Transverse colon (tissue), 4 donors: ENCODE measurements around the gene ADGRG3. TPM values are rescaled to one million over a fixed set of nuclear protein-coding genes. Genes with fewer than 3 reads are reported as not detected.

Experiments
- DNase-seq: peaks from one replicate; pipeline ENCODE4 v3.0.0-alpha.2; 2019
- H3K27ac ChIP-seq, 4 donors: fragments of 200-600 bp; sonication (generic); 2 replicates each; pipeline ENCODE4 v1.5.1; 2016 to 2018; ENCODE audit warnings: inconsistent platforms in 4 of 4
- H3K27me3 ChIP-seq: fragments of 200-600 bp; sonication (generic); 2 replicates; pipeline ENCODE4 v1.5.1; 2017; ENCODE audit warnings: inconsistent platforms
- H3K36me3 ChIP-seq, 4 donors: fragments of 200-600 bp; sonication (generic); 2 replicates each; pipeline ENCODE4 v1.5.1; 2017 to 2019; ENCODE audit warnings: inconsistent platforms in 4 of 4
- H3K4me1 ChIP-seq, 4 donors: fragments of 200-600 bp; sonication (generic); 2 replicates each; pipeline ENCODE4 v1.5.1; 2017 to 2020; ENCODE audit warnings: inconsistent platforms in 4 of 4
- H3K4me3 ChIP-seq, 4 donors: fragments of 200-600 bp; sonication (generic); 1 replicate in 1 of 4; 2 replicates in 3 of 4; pipeline versions ENCODE4 v1.5.1 to v1.6.1; 2017 to 2019; ENCODE audit warnings: inconsistent platforms in 4 of 4
- H3K9me3 ChIP-seq, 2 donors: fragments of 200-600 bp; sonication (generic); 2 replicates each; pipeline ENCODE4 v1.5.1; 2017 to 2019; ENCODE audit warnings: inconsistent platforms in 2 of 2
- EP300 ChIP-seq: sonication (generic); formaldehyde crosslinking; IDR thresholded peaks from one replicate; pipeline ENCODE4 v1.6.1; 2017; ENCODE audit warnings: antibody characterized with exemption, low read depth
- POLR2A ChIP-seq: fragments of 450-650 bp; IDR thresholded peaks from one replicate; pipeline ENCODE4 v1.6.1; 2016; ENCODE audit warnings: antibody characterized with exemption, mild to moderate bottlenecking, moderate library complexity
- POLR2AphosphoS5 ChIP-seq, 3 donors: sonication (generic); formaldehyde crosslinking; IDR thresholded peaks; one replicate each; pipeline ENCODE4 v1.6.1; 2016; ENCODE audit warnings: antibody characterized with exemption in 3 of 3
- WGBS, 2 donors: methylation state at CpG; one replicate each; pipeline ENCODE4 v1.1.5; 2018; ENCODE audit warnings: low coverage in 1 of 2; 5-methylcytosine and 5-hydroxymethylcytosine counted together
- in situ Hi-C, 4 donors: fragments of 200-750 bp; cut with MboI; loops; one replicate each; pipeline versions ENCODE4 v1.15.0 to v1.15.1; 2017; ENCODE audit warnings: low sequenced_read_pairs in 3 of 4, low pct_ligation_motif_present in 1 of 4, low pct_unique_long_range_greater_than_20kb in 1 of 4
- intact Hi-C: fragments of 100-400 bp; cut with DNase I; formaldehyde crosslinking; loops from one replicate; pipeline ENCODE4 v1.15.1; 2023; ENCODE audit warnings: low total_unique reads
- total RNA-seq, 4 donors: library from RNA; depleted of rRNA; stranded (reverse); fragments of >200 nt; gene quantifications; one replicate each; pipeline ENCODE4 v1.1.0, GENCODE V29; 2016
- TF ChIP-seq, protein P1 (sequence below), 5 experiments: fragments of 200-600 bp in 3 of 5; fragments of 450-650 bp in 2 of 5; sonication (generic) in 3 of 5; IDR thresholded peaks; 1 replicate in 2 of 5; 2 replicates in 3 of 5; pipeline ENCODE4 v1.5.1; 2016 to 2017; ENCODE audit warnings: antibody characterized with exemption in 5 of 5, inconsistent platforms in 3 of 5, mild to moderate bottlenecking in 2 of 5, moderate library complexity in 1 of 5

The ADGRG3 gene
- total RNA-seq, 4 donors from 2014 or later, result 1.5 to 2.7 (median 2.2) TPM; not detected in 1

DNA sequence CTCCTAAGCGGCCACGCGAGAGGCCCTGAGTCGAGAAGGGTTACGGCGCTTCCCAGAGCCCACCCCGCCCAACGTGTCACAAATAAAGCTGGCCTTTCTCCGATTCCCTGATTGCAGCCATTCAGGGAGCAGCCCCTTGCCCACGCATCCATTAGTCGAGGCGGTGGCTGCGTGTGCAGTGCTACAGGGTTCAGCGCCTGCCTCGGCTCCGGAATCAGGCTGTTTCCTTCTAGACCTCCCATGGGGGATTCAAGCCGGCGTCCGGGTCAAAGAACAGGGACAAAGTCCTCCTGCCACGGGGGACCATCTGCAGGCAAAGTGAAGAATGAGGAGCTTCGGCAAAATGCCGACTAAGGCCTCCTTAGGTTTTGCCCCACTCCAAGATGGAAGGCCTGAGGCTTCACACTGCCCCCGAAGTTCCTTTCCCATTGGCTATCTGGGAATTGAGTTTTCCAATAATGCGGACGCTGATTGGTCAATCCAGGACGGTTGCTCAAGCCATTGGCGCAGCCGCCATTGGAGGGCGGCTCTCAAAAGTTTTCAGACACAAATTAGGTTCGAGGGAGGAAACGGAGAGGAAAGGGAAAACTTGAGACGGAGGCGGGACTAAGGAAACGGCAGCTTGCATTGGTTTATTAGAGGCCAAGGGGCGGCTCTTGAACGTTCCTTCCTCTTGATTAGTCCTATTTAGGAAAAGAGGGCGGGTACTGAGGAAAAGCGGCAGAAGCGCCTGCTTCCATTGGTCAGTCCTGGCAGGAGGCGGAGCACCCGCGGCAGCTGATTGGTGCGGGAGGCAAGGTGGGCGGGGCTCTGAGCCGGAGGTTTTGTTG is 67.0 kb downstream of the ADGRG3 start:
- no peaks in the 10 kb centered on the region for H3K36me3 ChIP-seq
- WGBS, 2 donors, result 0% methylated on average over 7 to 37 of the region's 45 CpGs
- H3K4me3 ChIP-seq, result peak overlapping the region; percentile 73 to 98 (median 90)
- no peaks in the 10 kb centered on the region for H3K9me3 ChIP-seq
- peaks cover 14 to 20% (median 19%) of the 10 kb centered on the region in 4 donors for H3K4me1 ChIP-seq
- TF ChIP-seq POLR2AphosphoS5 (IDR thresholded peaks at IDR 0.05) (peak; percentile 42 to 82 (median 71)), POLR2A (peak; percentile 61), EP300 (no peak)
- H3K27me3 ChIP-seq, result no peaks in the 10 kb centered on the region
- intact Hi-C loops (no loop called here), in situ Hi-C loops (no loop called here)
- H3K27ac ChIP-seq, result peak overlapping the region; percentile 82 to 92 (median 88)
- DNase-seq, result peak; percentile 97

DNA sequence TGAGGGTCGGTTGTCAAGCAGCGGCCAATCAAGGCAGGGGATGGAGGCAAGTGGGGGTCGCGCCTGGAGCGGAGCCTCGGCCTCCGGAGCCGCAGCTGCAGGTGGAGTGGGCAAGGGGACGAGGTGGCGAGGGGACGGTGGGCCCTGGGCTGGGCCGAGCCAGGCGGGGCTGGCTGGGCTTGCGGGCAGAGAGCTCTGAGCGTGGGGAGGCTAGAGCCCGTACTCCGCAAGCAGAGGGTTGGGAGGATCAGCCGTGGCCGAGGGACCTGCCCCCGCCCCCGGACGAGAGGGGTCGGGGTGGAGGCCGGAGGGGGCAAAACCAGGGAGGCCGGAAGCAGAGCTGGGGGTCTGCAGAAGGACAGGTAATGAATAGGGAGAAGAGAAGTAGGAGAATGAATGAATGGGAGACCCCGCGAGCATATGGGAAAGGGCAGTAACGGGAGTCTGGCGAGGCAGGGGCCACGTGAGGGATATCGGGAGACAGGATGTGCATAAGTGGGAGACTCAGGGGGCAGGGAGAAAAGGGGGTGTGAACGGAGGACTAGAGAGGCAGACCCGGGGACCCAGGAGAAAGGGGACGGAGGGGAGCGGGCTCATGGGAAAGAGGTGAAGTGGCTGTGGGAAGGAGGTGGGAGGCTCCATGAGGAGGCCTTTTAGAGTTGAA is 67.8 kb downstream of the ADGRG3 start, which contains the start of gene KATNB1:
KATNB1 (plus strand) TSS at position 16 of the 664 bp plus-strand sequence. CDS start 1,474 bp downstream, outside the sequence.
- DNase-seq, result no peak

DNA sequence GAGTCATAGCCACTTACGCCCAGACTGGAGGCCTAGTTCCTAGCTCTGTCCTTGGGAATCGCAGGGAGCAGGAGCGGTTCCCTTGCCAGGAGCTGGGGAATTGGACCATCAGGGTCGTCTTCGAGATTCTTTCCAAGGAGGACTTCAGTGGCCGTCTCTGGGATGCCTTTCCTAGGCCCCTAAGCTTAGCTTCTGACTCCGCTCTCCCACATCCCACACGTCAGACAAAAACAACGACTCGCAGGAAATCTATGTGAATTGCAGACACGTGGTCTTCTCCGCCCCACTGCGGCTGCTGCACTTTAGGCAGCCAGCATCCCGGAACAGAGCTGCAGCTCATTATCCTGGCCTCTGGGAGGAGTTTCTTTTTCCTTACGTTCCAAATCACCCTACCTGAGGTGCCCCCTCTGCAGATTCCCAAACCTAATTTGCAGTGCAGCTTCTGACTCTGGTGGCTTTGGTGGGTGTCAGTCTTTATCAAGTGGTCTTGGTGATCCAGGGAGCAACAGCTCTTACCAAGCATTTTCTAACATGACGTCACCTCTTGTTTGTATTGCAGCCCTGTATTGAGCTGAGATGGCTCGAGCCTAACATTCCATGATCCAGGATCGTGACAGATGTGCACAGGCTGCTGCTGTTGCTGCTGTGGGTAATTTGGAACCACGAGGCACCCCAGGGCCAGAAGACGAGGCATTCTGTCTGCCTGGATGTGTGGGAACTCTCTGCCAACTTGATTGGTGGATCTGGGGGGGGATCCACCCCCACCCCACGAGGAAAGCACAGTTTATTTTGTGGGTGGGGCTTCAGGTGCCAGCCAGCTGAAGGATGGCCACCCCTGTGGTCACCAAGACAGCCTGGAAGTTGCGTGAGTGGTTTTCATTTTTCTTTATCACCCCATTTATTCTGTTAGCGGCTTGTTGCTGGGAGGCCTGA is 68.6 kb downstream of the ADGRG3 start:
- Histone ChIP-seq H3K4me1 (peaks cover 14 to 20% (median 19%) of the 10 kb centered on the region in 4 donors), H3K4me3 (peak overlapping the region; percentile 73 to 98 (median 90)), H3K27me3 (no peaks in the 10 kb centered on the region), H3K9me3 (no peaks in the 10 kb centered on the region), H3K27ac (peak overlapping the region; percentile 82 to 89 (median 86)), H3K36me3 (no peaks in the 10 kb centered on the region)
- 15 to 40% methylated on average over 1 to 23 of the region's 23 CpGs for WGBS, 2 donors
- TF ChIP-seq EP300, result no peak
- TF ChIP-seq, protein P1, sequence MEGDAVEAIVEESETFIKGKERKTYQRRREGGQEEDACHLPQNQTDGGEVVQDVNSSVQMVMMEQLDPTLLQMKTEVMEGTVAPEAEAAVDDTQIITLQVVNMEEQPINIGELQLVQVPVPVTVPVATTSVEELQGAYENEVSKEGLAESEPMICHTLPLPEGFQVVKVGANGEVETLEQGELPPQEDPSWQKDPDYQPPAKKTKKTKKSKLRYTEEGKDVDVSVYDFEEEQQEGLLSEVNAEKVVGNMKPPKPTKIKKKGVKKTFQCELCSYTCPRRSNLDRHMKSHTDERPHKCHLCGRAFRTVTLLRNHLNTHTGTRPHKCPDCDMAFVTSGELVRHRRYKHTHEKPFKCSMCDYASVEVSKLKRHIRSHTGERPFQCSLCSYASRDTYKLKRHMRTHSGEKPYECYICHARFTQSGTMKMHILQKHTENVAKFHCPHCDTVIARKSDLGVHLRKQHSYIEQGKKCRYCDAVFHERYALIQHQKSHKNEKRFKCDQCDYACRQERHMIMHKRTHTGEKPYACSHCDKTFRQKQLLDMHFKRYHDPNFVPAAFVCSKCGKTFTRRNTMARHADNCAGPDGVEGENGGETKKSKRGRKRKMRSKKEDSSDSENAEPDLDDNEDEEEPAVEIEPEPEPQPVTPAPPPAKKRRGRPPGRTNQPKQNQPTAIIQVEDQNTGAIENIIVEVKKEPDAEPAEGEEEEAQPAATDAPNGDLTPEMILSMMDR (IDR thresholded peaks at IDR 0.05), result peak in 2 of 5 experiments; percentile 48 to 53
- peak; percentile 13 for TF ChIP-seq POLR2A
- peak in 1 of 3 donors; percentile 9 for TF ChIP-seq POLR2AphosphoS5 (IDR thresholded peaks at IDR 0.05)
- peak; percentile 55 for DNase-seq
- intact Hi-C loops (no loop called here), in situ Hi-C loops (no loop called here)

More for the DNA sequence above, 67.8 kb downstream of the ADGRG3 start, which contains the start of gene KATNB1:
- in situ Hi-C loops, result no loop called here
- no peaks in the 10 kb centered on the region for H3K9me3 ChIP-seq
- 0 to 2% methylated on average over 12 to 34 of the region's 35 CpGs for WGBS, 2 donors
- H3K36me3 ChIP-seq, result no peaks in the 10 kb centered on the region
- H3K4me1 ChIP-seq, result peaks cover 14 to 20% (median 19%) of the 10 kb centered on the region in 4 donors
- no peak for TF ChIP-seq EP300
- TF ChIP-seq POLR2AphosphoS5 (IDR thresholded peaks at IDR 0.05), result peak in 2 of 3 donors; percentile 40 to 44
- intact Hi-C loops, result no loop called here
- no peaks in the 10 kb centered on the region for H3K27me3 ChIP-seq
- H3K27ac ChIP-seq, result peak within 1 kb of the TSS; percentile 82 to 92 (median 88)
- H3K4me3 ChIP-seq, result peak within 1 kb of the TSS; percentile 73 to 98 (median 90)

DNA sequence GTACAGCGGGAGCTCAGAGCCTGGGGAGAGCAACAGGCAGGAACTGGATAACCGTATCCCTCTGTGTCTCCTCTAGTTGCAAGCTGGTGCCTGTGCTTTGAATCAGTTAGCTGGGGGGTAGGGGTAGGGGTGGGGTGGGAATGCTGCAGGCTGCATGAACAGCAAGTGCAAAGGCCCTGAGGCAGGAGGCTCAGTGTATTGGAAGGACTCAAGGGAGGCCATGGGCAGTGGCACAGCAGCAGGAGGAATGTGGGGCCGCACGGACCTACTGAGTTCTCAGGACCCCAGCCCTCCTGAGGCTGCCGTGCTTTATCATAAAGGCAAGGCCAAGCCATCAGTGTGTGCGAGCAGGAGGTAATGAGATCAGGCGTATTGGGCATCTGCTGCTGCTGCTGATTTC is 70.7 kb downstream of the ADGRG3 start:
- no peak overlapping the region for H3K4me3 ChIP-seq
- 96% methylated on average over 7 of the region's 7 CpGs; no CpG with 5 or more reads in 1 of the 2 donors for WGBS, 2 donors
- TF ChIP-seq POLR2AphosphoS5 (IDR thresholded peaks at IDR 0.05) (no peak), EP300 (no peak), POLR2A (no peak)
- TF ChIP-seq, protein P1 (IDR thresholded peaks at IDR 0.05), result no peak
- intact Hi-C loops (no loop called here), in situ Hi-C loops (no loop called here)
- no peak for DNase-seq
- no peaks in the 10 kb centered on the region for H3K27me3 ChIP-seq
- H3K4me1 ChIP-seq, result peaks cover 14 to 20% (median 19%) of the 10 kb centered on the region in 4 donors
- no peak overlapping the region for H3K27ac ChIP-seq
- no peaks in the 10 kb centered on the region for H3K36me3 ChIP-seq
- H3K9me3 ChIP-seq, result no peaks in the 10 kb centered on the region

Other genes starting within 250 kb of the ADGRG3 start
- gene CIAPIN1, start 220.9 kb upstream of the ADGRG3 start, total RNA-seq, result 10 to 100 TPM; 20.9 to 48.3 (median 40.5) TPM
- gene COQ9, start 220.8 kb upstream of the ADGRG3 start, total RNA-seq, result 100 to 1,000 TPM; 113 to 154 (median 148) TPM
- gene POLR2C, start 205.6 kb upstream of the ADGRG3 start, total RNA-seq, result 100 to 1,000 TPM in 1 of 4 donors, 10 to 100 TPM in 3; 39.2 to 104 (median 72.7) TPM
- 100 to 1,000 TPM in 3 of 4 donors, 10 to 100 TPM in 1; 57.9 to 312 (median 143) TPM for gene DOK4, start 181.8 kb upstream of the ADGRG3 start, total RNA-seq
- 10 to 100 TPM in 1 of 4 donors, 1 to 10 TPM in 3; 2.2 to 17.7 (median 3.7) TPM for gene CCDC102A, start 131.7 kb upstream of the ADGRG3 start, total RNA-seq
- 1 to 10 TPM in 2 of 4 donors, under 1 TPM in 1, not detected in 1; 0.41 to 1.9 (median 1.9) TPM for gene ADGRG5, start 125.7 kb upstream of the ADGRG3 start, total RNA-seq
- 10 to 100 TPM; 40.0 to 55.3 (median 45.7) TPM for gene ADGRG1, start 39.7 kb upstream of the ADGRG3 start, total RNA-seq
- gene DRC7, start 26.5 kb downstream of the ADGRG3 start, total RNA-seq, result not detected
- gene KATNB1, start 67.5 kb downstream of the ADGRG3 start, total RNA-seq, result 10 to 100 TPM; 11.3 to 28.4 (median 22.3) TPM
- 10 to 100 TPM in 2 of 4 donors, 1 to 10 TPM in 2; 5.2 to 46.8 (median 13.5) TPM for gene KIFC3, start 134.2 kb downstream of the ADGRG3 start, total RNA-seq